Peyer's patch (tissue), 4 donors: ENCODE data around the gene ZNF343. TPM values are rescaled to one million over a fixed set of nuclear protein-coding genes. Genes with fewer than 3 reads are reported as not detected.
A peak's percentile ranks its signal among the peaks of the same experiment; 100 is the strongest.

Experiments used
- DNase-seq, 3 donors: peaks; one replicate each; pipeline ENCODE4 v3.0.0-alpha.2; 2017 to 2019
- H3K27ac ChIP-seq, 4 donors: fragments of 200-600 bp; sonication (generic); one replicate each; pipeline ENCODE4 v1.5.1; 2016 to 2019
- H3K27me3 ChIP-seq, 2 donors: fragments of 200-600 bp; sonication (generic); one replicate each; pipeline ENCODE4 v1.5.1; 2019
- H3K36me3 ChIP-seq, 3 donors: fragments of 200-600 bp; sonication (generic); one replicate each; pipeline ENCODE4 v1.5.1; 2016 to 2019
- H3K4me1 ChIP-seq, 4 donors: fragments of 200-600 bp; sonication (generic); one replicate each; pipeline ENCODE4 v1.5.1; 2016 to 2019
- H3K4me3 ChIP-seq, 4 donors: fragments of 200-600 bp; sonication (generic); 1 replicate in 3 of 4; 2 replicates in 1 of 4; pipeline ENCODE4 v1.5.1; 2016 to 2019; ENCODE audit warnings: mild to moderate bottlenecking in 1 of 4
- H3K9me3 ChIP-seq, 4 donors: fragments of 200-600 bp; sonication (generic); one replicate each; pipeline ENCODE4 v1.5.1; 2016 to 2019; ENCODE audit warnings: mild to moderate bottlenecking in 1 of 4
- CTCF ChIP-seq, 6 experiments: fragments of 450-650 bp in 4 of 6; fragments of 200-600 bp in 2 of 6; sonication (generic) in 1 of 6; IDR thresholded peaks; one replicate each; pipeline ENCODE4 v1.5.1; 2017 to 2019; ENCODE audit warnings: antibody characterized with exemption in 6 of 6, mild to moderate bottlenecking in 3 of 6, moderate library complexity in 1 of 6
- POLR2A ChIP-seq, 2 donors: fragments of 450-650 bp; IDR thresholded peaks; one replicate each; pipeline ENCODE4 v1.5.1; 2017; ENCODE audit warnings: antibody characterized with exemption in 2 of 2, mild to moderate bottlenecking in 2 of 2, moderate library complexity in 2 of 2
- total RNA-seq, 4 donors: library from RNA; depleted of rRNA; stranded (reverse); fragments of >200 nt; gene quantifications; one replicate each; pipeline ENCODE4 v1.1.0, GENCODE V29; 2016

Gene ZNF343
- total RNA-seq, 4 donors from 2014 or later: 6.3 to 13.3 (median 8.7) TPM

- no peak overlapping the region for H3K4me3 ChIP-seq
- DNase-seq: no peak
- H3K27me3 ChIP-seq: no peaks in the 10 kb centered on the region
- peaks cover 0 to 61% (median 11%) of the 10 kb centered on the region in 3 donors for H3K36me3 ChIP-seq
- no peaks in the 10 kb centered on the region for H3K4me1 ChIP-seq
- no peaks in the 10 kb centered on the region for H3K9me3 ChIP-seq
- H3K27ac ChIP-seq: no peak overlapping the region
- no peak for TF ChIP-seq CTCF (IDR thresholded peaks at IDR 0.05)
- TF ChIP-seq POLR2A (IDR thresholded peaks at IDR 0.05): no peak
Observed at GRCh38 chr20:2459981-2460751, 48.5 kb downstream of the ZNF343 start.

GRCh38 chr20:2458919-2459499 lies 49.7 kb downstream of the ZNF343 start:
- no peaks in the 10 kb centered on the region for H3K4me1 ChIP-seq
- H3K9me3 ChIP-seq: no peaks in the 10 kb centered on the region
- H3K27ac ChIP-seq: no peak overlapping the region
- H3K4me3 ChIP-seq: no peak overlapping the region
- peaks cover 0 to 49% (median 11%) of the 10 kb centered on the region in 3 donors for H3K36me3 ChIP-seq
- no peak for TF ChIP-seq POLR2A (IDR thresholded peaks at IDR 0.05)
- TF ChIP-seq CTCF (IDR thresholded peaks at IDR 0.05): no peak
- DNase-seq: no peak
- H3K27me3 ChIP-seq: no peaks in the 10 kb centered on the region

GRCh38 chr20:2455771-2456497 lies 52.8 kb downstream of the ZNF343 start:
- no peaks in the 10 kb centered on the region for H3K4me1 ChIP-seq
- peaks cover 0 to 18% (median 0%) of the 10 kb centered on the region in 3 donors for H3K36me3 ChIP-seq
- TF ChIP-seq POLR2A (IDR thresholded peaks at IDR 0.05) (no peak), CTCF (IDR thresholded peaks at IDR 0.05) (no peak)
- no peak overlapping the region for H3K27ac ChIP-seq
- H3K9me3 ChIP-seq: no peaks in the 10 kb centered on the region
- no peaks in the 10 kb centered on the region for H3K27me3 ChIP-seq
- no peak overlapping the region for H3K4me3 ChIP-seq
- DNase-seq: no peak

- no peak overlapping the region for H3K4me3 ChIP-seq
- H3K27ac ChIP-seq: no peak overlapping the region
- H3K36me3 ChIP-seq: no peaks in the 10 kb centered on the region
- no peaks in the 10 kb centered on the region for H3K9me3 ChIP-seq
- no peak for TF ChIP-seq POLR2A (IDR thresholded peaks at IDR 0.05)
- no peak for TF ChIP-seq CTCF (IDR thresholded peaks at IDR 0.05)
- no peak for DNase-seq
- H3K27me3 ChIP-seq: no peaks in the 10 kb centered on the region
- H3K4me1 ChIP-seq: no peaks in the 10 kb centered on the region
Observed at GRCh38 chr20:2453792-2454191, 54.9 kb downstream of the ZNF343 start.

- H3K36me3 ChIP-seq: no peaks in the 10 kb centered on the region
- no peak overlapping the region for H3K27ac ChIP-seq
- H3K4me3 ChIP-seq: no peak overlapping the region
- TF ChIP-seq CTCF (IDR thresholded peaks at IDR 0.05) (peak; percentile 17 to 73 (median 70)), POLR2A (IDR thresholded peaks at IDR 0.05) (no peak)
- no peaks in the 10 kb centered on the region for H3K4me1 ChIP-seq
- H3K9me3 ChIP-seq: no peaks in the 10 kb centered on the region
- H3K27me3 ChIP-seq: no peaks in the 10 kb centered on the region
- peak; percentile 58 to 83 (median 60) for DNase-seq
Observed at GRCh38 chr20:2451939-2452732, 56.6 kb downstream of the ZNF343 start.
